Testis (tissue), 3 donors: ENCODE data around the gene SLC39A8. TPM values are rescaled to one million over a fixed set of nuclear protein-coding genes. Genes with fewer than 3 reads are reported as not detected.
"Not testable (repeated sequence)": the region's sequence is repeated elsewhere in the genome, so short reads cannot be mapped to it uniquely, and the experiment has no call there.

Experiments
- DNase-seq: peaks from one replicate; pipeline ENCODE4 v3.0.0-alpha.2; 2019
- H3K27ac ChIP-seq, 2 donors: fragments of 200-600 bp; sonication (generic); one replicate each; pipeline ENCODE4 v1.5.1; 2019
- H3K27me3 ChIP-seq: fragments of 200-600 bp; sonication (generic); one replicate; pipeline ENCODE4 v1.5.1; 2019
- H3K36me3 ChIP-seq: fragments of 200-600 bp; sonication (generic); one replicate; pipeline ENCODE4 v1.5.1; 2017; ENCODE audit warnings: low read depth; ENCODE audit errors: missing control alignments
- H3K4me1 ChIP-seq: fragments of 200-600 bp; sonication (generic); one replicate; pipeline ENCODE4 v1.5.1; 2019
- H3K4me3 ChIP-seq, 2 donors: fragments of 200-600 bp; sonication (generic); one replicate each; pipeline ENCODE4 v1.5.1; 2017 to 2019
- H3K9me3 ChIP-seq: fragments of 200-600 bp; sonication (generic); one replicate; pipeline ENCODE4 v1.5.1; 2017
- CTCF ChIP-seq, 3 experiments: fragments of 450-650 bp in 2 of 3; fragments of 200-600 bp in 1 of 3; sonication (generic) in 1 of 3; IDR thresholded peaks; one replicate each; pipeline ENCODE4 v1.5.1; 2016 to 2019; ENCODE audit warnings: antibody characterized with exemption in 3 of 3, mild to moderate bottlenecking in 2 of 3, moderate library complexity in 1 of 3
- POLR2A ChIP-seq: fragments of 450-650 bp; IDR thresholded peaks from one replicate; pipeline ENCODE4 v1.6.1; 2017; ENCODE audit warnings: antibody characterized with exemption, mild to moderate bottlenecking, moderate library complexity
- WGBS, 2 donors: methylation state at CpG; one replicate each; pipeline ENCODE4 v1.1.5; 2018; 5-methylcytosine and 5-hydroxymethylcytosine counted together
- intact Hi-C: fragments of 100-400 bp; cut with DNase I; formaldehyde crosslinking; loops from one replicate; pipeline ENCODE4 v1.15.1; 2023; ENCODE audit warnings: low total_unique reads
- polyA plus RNA-seq: library from polyadenylated mRNA; stranded (reverse); fragments of 350-450 nt; fragmentation: Illumina TruSeq; extraction: RNeasy Lipid Tissue Mini Kit (QIAGEN cat#74804); gene quantifications from one replicate; pipeline ENCODE4 v1.2.3, GENCODE V29; 2014; ENCODE audit warnings: low read depth, low replicate concordance; ENCODE audit not compliant: insufficient read depth
- total RNA-seq, 2 donors: library from RNA; depleted of rRNA; stranded (reverse); fragments of >200 nt; gene quantifications; one replicate each; pipeline ENCODE4 v1.2.3, GENCODE V29; 2016

The SLC39A8 gene
- total and polyA plus RNA-seq, 3 donors from 2014 or later, result 4.5 to 5.8 (median 5.3) TPM

DNA sequence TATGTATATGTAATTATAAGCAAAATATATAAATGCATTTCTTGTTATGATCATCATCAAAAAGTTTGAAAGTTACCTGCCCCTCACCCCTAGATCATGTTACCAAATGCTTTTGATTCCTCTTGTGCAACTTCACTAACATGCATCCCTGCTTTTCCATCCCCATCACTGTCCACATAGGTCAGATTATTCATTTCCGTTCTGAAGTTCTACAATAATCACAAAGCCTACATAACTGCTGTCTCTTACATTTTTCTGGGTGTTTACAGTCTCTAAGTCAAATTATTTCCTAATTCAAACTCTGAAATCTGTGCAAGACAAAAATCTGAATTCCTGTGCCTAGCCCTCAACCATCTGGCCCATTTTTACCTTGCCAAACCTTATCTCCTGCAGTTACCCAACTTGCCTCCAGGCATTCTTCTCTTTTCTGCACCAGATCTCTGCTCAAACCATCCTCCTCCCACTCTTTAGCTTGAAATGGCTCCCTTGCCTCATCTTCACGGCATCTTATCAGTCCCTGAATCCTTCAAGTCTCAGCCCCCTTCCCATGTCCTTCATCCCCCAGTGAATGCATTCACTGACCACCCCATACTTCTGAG, 42.4 kb upstream of the SLC39A8 start:
- Histone ChIP-seq H3K36me3 (no peaks in the 10 kb centered on the region), H3K4me1 (no peaks in the 10 kb centered on the region), H3K4me3 (no peak overlapping the region), H3K9me3 (no peaks in the 10 kb centered on the region), H3K27me3 (no peaks in the 10 kb centered on the region), H3K27ac (no peak overlapping the region)
- WGBS, 2 donors, result 30 to 32% methylated on average over 2 of the region's 2 CpGs
- no peak for DNase-seq
- intact Hi-C loops, result no loop called here
- no peak for TF ChIP-seq CTCF (IDR thresholded peaks at IDR 0.05)
- no peak for TF ChIP-seq POLR2A

GRCh38 chr4:102386966-102387365, 41.7 kb upstream of the SLC39A8 start:
- Histone ChIP-seq H3K4me3 (no peak overlapping the region), H3K27ac (no peak overlapping the region), H3K27me3 (no peaks in the 10 kb centered on the region), H3K4me1 (no peaks in the 10 kb centered on the region), H3K9me3 (no peaks in the 10 kb centered on the region), H3K36me3 (no peaks in the 10 kb centered on the region)
- no peak for TF ChIP-seq POLR2A
- TF ChIP-seq CTCF (IDR thresholded peaks at IDR 0.05), result no peak
- WGBS, 2 donors, result 94% methylated on average over 3 of the region's 3 CpGs
- DNase-seq, result no peak
- intact Hi-C loops, result no loop called here

- H3K9me3 ChIP-seq, intact Hi-C loops, DNase-seq, H3K4me3 ChIP-seq, H3K27me3 ChIP-seq, H3K36me3 ChIP-seq, H3K4me1 ChIP-seq, H3K27ac ChIP-seq: not testable (repeated sequence)
- 62 to 84% methylated on average over 7 to 10 of the region's 10 CpGs for WGBS, 2 donors
These were observed 35.0 kb upstream of the SLC39A8 start for GRCh38 chr4:102380253-102380652.

DNA sequence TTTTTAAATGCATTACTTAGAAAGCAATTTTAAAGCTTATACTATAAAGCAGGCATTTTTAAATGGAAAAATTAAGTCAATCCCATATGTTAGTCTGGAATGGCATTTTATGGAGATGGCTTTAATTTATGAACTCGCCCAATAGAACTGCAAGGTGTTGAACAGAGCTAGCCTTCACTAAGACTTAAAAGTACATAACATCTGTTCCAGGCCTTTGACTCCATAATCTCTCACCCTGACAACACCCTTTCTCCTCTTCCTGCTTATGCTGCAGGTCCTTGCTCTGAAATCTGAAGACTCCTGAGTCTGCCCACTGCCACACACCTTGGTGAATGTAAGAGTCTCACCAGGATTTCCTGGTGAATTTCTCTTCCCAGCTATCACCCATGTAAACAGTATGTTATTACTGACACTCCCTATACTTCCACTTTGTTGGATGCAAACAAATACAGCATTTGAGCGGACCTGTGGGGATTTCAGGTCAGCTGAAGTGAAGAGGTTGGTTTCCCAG, 17.7 kb upstream of the SLC39A8 start:
- H3K36me3 ChIP-seq, result no peaks in the 10 kb centered on the region
- H3K4me1 ChIP-seq, result no peaks in the 10 kb centered on the region
- TF ChIP-seq CTCF (IDR thresholded peaks at IDR 0.05) (no peak), POLR2A (no peak)
- no peak overlapping the region for H3K27ac ChIP-seq
- no peak for DNase-seq
- WGBS, 2 donors, result 78 to 93% methylated on average over 2 of the region's 2 CpGs
- no peaks in the 10 kb centered on the region for H3K27me3 ChIP-seq
- no peaks in the 10 kb centered on the region for H3K9me3 ChIP-seq
- intact Hi-C loops, result no loop called here
- no peak overlapping the region for H3K4me3 ChIP-seq

DNA sequence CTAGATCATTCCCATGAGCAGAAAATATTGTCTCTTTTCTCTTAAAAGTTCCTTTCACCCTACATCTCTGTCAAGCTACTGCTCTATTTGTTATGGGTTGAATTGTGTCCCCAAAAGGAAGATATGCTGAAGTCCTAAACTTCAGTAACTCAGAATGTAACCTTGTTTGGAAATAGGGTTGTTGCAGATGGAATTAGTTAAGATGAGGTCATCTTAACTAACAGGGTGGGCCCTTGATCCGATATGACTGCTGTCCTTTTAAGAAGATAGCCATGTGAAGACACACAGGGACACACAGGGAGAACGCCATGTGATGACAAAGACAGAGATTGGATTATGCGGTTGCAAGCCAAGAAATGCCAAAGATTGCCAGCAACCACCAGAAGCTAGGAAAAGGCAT, 12.8 kb upstream of the SLC39A8 start:
- Histone ChIP-seq H3K27ac (no peak overlapping the region), H3K36me3 (no peaks in the 10 kb centered on the region), H3K9me3 (no peaks in the 10 kb centered on the region), H3K4me3 (no peak overlapping the region), H3K27me3 (no peaks in the 10 kb centered on the region), H3K4me1 (no peaks in the 10 kb centered on the region)
- 89 to 90% methylated on average over 3 of the region's 3 CpGs for WGBS, 2 donors
- TF ChIP-seq POLR2A (no peak), CTCF (IDR thresholded peaks at IDR 0.05) (no peak)
- no peak for DNase-seq
- intact Hi-C loops, result loop anchor here (10.0 kb wide), 1 partner anchor 577 kb away; no protein-coding TSS in a partner anchor

- H3K27ac ChIP-seq, H3K9me3 ChIP-seq, H3K4me3 ChIP-seq, H3K36me3 ChIP-seq, H3K4me1 ChIP-seq, H3K27me3 ChIP-seq, DNase-seq: not testable (repeated sequence)
- intact Hi-C loops, result loop anchor here (10.0 kb wide), 1 partner anchor 577 kb away; no protein-coding TSS in a partner anchor
These were observed 12.4 kb upstream of the SLC39A8 start for GRCh38 chr4:102357637-102358036.
